ENCODE results near the gene MAN1A1. TPM values are rescaled to one million over a fixed set of nuclear protein-coding genes. Genes with fewer than 3 reads are reported as not detected.
A peak's percentile ranks its signal among the peaks of the same experiment; 100 is the strongest.

Gene MAN1A1
- total and polyA plus RNA-seq, 2 of the 4 experiments (the other 2 are of a cell fraction) = 5.9 to 6.4 TPM

DNA sequence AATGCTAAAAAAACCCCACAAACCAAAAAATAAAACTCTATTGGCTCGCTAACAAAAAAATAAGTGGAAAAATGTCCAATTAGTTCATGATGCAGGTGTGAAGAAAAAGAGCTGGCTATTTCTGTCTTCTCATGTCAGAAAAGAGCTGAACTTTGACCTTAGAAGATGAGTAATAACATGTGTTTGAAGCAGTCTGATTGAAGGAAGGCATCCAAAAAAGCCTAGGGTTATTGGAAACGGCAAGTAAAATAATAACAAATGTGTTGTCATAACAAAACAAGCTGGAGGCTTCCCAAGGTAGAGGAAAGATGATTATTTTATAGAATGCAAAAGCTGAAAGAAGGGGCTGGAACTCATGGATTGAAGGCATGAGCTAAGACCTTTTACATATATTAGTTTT, 176.7 kb downstream of the MAN1A1 start:
- DNase-seq = peak; percentile 13
- in situ Hi-C loops (cut with MboI; ENCODE audit: low sequenced_read_pairs) = no loop called here
- H3K23ac ChIP-seq (ENCODE audit: low read depth, low read length) = no peak overlapping the region
- no peak overlapping the region for H2BK120ac ChIP-seq (ENCODE audit: low read depth, low read length)
- H3K36me3 ChIP-seq (ENCODE audit: control insufficient read depth, insufficient read depth, low read length) = no peaks in the 10 kb centered on the region
- H3K4me2 ChIP-seq (ENCODE audit: low read depth, low read length) = no peak overlapping the region
- TF ChIP-seq, protein P1, sequence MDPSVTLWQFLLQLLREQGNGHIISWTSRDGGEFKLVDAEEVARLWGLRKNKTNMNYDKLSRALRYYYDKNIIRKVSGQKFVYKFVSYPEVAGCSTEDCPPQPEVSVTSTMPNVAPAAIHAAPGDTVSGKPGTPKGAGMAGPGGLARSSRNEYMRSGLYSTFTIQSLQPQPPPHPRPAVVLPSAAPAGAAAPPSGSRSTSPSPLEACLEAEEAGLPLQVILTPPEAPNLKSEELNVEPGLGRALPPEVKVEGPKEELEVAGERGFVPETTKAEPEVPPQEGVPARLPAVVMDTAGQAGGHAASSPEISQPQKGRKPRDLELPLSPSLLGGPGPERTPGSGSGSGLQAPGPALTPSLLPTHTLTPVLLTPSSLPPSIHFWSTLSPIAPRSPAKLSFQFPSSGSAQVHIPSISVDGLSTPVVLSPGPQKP (IDR thresholded peaks at IDR 0.05; ENCODE audit: borderline replicate concordance, low read depth, low read length) = no peak
- TF ChIP-seq CEBPB (IDR thresholded peaks at IDR 0.05; ENCODE audit: low read depth, low read length) (no peak), SMC3 (IDR thresholded peaks at IDR 0.05; ENCODE audit: low read depth, low read length) (no peak), MAZ (IDR thresholded peaks at IDR 0.05; ENCODE audit: borderline replicate concordance, low read depth, low read length) (no peak), FOS (IDR thresholded peaks at IDR 0.05; ENCODE audit: low read depth, low read length) (no peak), MXI1 (IDR thresholded peaks at IDR 0.05; ENCODE audit: borderline replicate concordance, low read depth, low read length) (no peak), NFE2L2 (IDR thresholded peaks at IDR 0.05; ENCODE audit: low read depth, low read length) (no peak), RFX5 (IDR thresholded peaks at IDR 0.05; ENCODE audit: low read depth, low read length) (no peak), BHLHE40 (IDR thresholded peaks at IDR 0.05; ENCODE audit: low read depth, low read length) (no peak)
- H4K20me1 ChIP-seq (ENCODE audit: insufficient read depth, low read length) = no peaks in the 10 kb centered on the region
- no peaks in the 10 kb centered on the region for H3K79me1 ChIP-seq (ENCODE audit: low read depth in 1 of 2, low read length in 2 of 2)
- no TSS peak for BruUV-seq (replicated peaks)
- H2BK20ac ChIP-seq (ENCODE audit: low read depth, low read length) = no peak overlapping the region
- H2BK5ac ChIP-seq (ENCODE audit: low read depth, low read length, poor library complexity, severe bottlenecking) = no peak overlapping the region
- no peak overlapping the region for H3K27ac ChIP-seq (ENCODE audit: insufficient read depth, low read length)
- H3K4ac ChIP-seq (ENCODE audit: low read depth, low read length) = no peak overlapping the region
- no peaks in the 10 kb centered on the region for H3K27me3 ChIP-seq (ENCODE audit: control insufficient read depth, insufficient read depth, low read length)
- no peaks in the 10 kb centered on the region for H3K4me1 ChIP-seq (ENCODE audit: control insufficient read depth, insufficient read depth, low read length)
- H3K9ac ChIP-seq (ENCODE audit: low read depth, low read length) = no peak overlapping the region
- peaks cover 2% of the 10 kb centered on the region; the same call in 1 of the 2 replicates for H3K9me1 ChIP-seq (ENCODE audit: insufficient read depth, low read length)
- no peaks in the 10 kb centered on the region for H3K9me3 ChIP-seq (ENCODE audit: control insufficient read depth, insufficient read depth, low read length)
- H3K4me3 ChIP-seq (ENCODE audit: insufficient read depth, low read depth, low read length) = no peak overlapping the region
- ChIA-PET CTCF (interaction anchor here (1.4 kb wide), 1 partner anchor 44 kb away, joined by 4 read pairs; no protein-coding TSS in a partner anchor), POLR2A (ENCODE audit: unreplicated experiment) (no interaction called here)
- no peak overlapping the region for H4K91ac ChIP-seq (ENCODE audit: insufficient read depth, low read depth, low read length)
- H4K5ac ChIP-seq (ENCODE audit: low read depth, low read length) = no peak overlapping the region
- H4K8ac ChIP-seq (ENCODE audit: low read depth in 2 of 2, low read length in 2 of 2) = no peak overlapping the region
- H3K14ac ChIP-seq (replicated peaks; ENCODE audit: low read depth, low read length) = no peak overlapping the region
- intact Hi-C loops (cut with micrococcal nuclease) = no loop called here
- H2AK9ac ChIP-seq (replicated peaks; ENCODE audit: low read depth, low read length, poor library complexity) = no peak overlapping the region
- no peak overlapping the region for H3K18ac ChIP-seq (ENCODE audit: low read depth, low read length)
- ATAC-seq (ENCODE audit: low read depth) = no peak
- no peak overlapping the region for H2AFZ ChIP-seq (replicated peaks; ENCODE audit: low read length, poor library complexity)
- dilution Hi-C loops (cut with HindIII; ENCODE audit: low sequenced_read_pairs, unreplicated experiment) = no loop called here
- H2BK15ac ChIP-seq (ENCODE audit: low read depth, low read length) = no peak overlapping the region
- WGBS, 2 experiments (ENCODE audit: extremely low coverage in 2 of 2, insufficient read length in 1 of 2) = no CpG with 5 or more reads among the region's 2 CpGs
- no peak overlapping the region for H2AK5ac ChIP-seq (ENCODE audit: low read depth, low read length)
- H3K56ac ChIP-seq (ENCODE audit: extremely low read depth, insufficient read depth, low read length) = no peak overlapping the region
